Heart left ventricle (tissue), 13 donors: ENCODE measurements around the gene NR2F1-AS1.

Source experiments
- POLR2A ChIP-seq, 2 donors: fragments of 450-650 bp; IDR thresholded peaks; one replicate each; pipeline ENCODE4 v1.6.1; 2017; ENCODE audit warnings: antibody characterized with exemption in 2 of 2, mild to moderate bottlenecking in 2 of 2, moderate library complexity in 2 of 2
- TF ChIP-seq, protein P1 (sequence below), 12 donors: fragments of 200-600 bp; sonication (generic) in 4 of 12; IDR thresholded peaks; one replicate each; pipeline versions ENCODE4 v1.5.0 to v1.8.0; 2018 to 2022; ENCODE audit warnings: antibody characterized with exemption in 12 of 12, mild to moderate bottlenecking in 5 of 12
- donor health status: ischemic (EF 13 %, LVEDD 7.1; RV severe dilation, severe dysfunction).
- donor health status: DM: no; HTN: yes; CAD: no.
- donor health status: DM: no; HTN: no; CAD: no.
- donor health status: ischemic (EF 25% LVEDD 6.9; RV normal size, moderate dysfunction).
- donor health status: ischemic (EF 25% LVEDD 5.7; RV mildly dilated, moderate dysfunction).
- donor health status: ischemic (EF 35%, LVEDD 5.7; RV mildly dilated, moderate dysfunction).
- donor health status: nonischemic (EF 11% LVEDD 7.7; RV severe dilation, severe dysfunction).
- donor health status: DM: yes; HTN: yes; CAD: no.
- donor health status: PGD.
- donor health status: ischemic (EF 29% LVEDD 5.4; RV normal size, mild dysfunction).
- donor health status: nonischemic (EF 23%, LVEDD 6.1; RV moderate dilation, normal function).

- TF ChIP-seq POLR2A (IDR thresholded peaks at IDR 0.05), result no peak
- TF ChIP-seq, protein P1, sequence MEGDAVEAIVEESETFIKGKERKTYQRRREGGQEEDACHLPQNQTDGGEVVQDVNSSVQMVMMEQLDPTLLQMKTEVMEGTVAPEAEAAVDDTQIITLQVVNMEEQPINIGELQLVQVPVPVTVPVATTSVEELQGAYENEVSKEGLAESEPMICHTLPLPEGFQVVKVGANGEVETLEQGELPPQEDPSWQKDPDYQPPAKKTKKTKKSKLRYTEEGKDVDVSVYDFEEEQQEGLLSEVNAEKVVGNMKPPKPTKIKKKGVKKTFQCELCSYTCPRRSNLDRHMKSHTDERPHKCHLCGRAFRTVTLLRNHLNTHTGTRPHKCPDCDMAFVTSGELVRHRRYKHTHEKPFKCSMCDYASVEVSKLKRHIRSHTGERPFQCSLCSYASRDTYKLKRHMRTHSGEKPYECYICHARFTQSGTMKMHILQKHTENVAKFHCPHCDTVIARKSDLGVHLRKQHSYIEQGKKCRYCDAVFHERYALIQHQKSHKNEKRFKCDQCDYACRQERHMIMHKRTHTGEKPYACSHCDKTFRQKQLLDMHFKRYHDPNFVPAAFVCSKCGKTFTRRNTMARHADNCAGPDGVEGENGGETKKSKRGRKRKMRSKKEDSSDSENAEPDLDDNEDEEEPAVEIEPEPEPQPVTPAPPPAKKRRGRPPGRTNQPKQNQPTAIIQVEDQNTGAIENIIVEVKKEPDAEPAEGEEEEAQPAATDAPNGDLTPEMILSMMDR (IDR thresholded peaks at IDR 0.05), result no peak
These were observed 67.7 kb downstream of the NR2F1-AS1 start for GRCh38 chr5:93513298-93513697.
